GM19193 (cell line): ENCODE data around the gene PPA2.

Source experiments
- POLR2A ChIP-seq: IDR thresholded peaks from 4 replicates; pipeline ENCODE4 v1.6.1; 2011; ENCODE audit not compliant: insufficient read depth, insufficient read length; ENCODE audit errors: extremely low read depth

PPA2 gene

DNA sequence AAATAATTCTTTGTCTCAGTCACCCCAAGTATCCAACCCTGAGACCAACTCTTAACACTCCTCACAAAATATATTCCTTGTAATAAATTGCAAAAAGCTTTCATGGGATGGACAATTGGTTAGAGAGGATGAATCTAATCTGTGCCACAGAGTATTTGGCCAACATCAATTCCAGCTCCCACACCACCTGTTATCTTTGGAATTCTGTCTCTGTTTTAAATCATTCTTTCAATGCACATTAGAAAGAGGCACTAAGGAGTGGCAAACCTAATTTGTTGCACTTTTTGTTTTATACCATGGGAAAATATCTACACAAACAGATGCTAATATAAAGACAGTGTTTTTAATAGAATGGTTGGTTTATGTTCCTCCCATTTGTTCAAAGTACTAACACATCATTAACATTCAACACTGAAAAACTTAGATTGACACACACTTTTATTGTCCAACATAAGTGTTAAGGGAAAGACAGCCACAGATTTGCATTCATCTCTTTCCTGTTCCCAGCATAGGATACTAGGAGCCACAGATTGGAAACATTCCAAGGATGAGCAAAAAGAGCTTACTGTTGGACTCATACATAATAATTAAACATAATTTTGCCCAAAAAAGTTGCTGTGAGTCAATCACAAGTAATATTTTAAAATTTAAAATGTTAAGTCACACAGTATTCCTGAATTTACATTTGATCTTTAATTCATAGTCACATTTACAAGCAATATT lies 116.4 kb downstream of the PPA2 start:
- TF ChIP-seq POLR2A = no peak

DNA sequence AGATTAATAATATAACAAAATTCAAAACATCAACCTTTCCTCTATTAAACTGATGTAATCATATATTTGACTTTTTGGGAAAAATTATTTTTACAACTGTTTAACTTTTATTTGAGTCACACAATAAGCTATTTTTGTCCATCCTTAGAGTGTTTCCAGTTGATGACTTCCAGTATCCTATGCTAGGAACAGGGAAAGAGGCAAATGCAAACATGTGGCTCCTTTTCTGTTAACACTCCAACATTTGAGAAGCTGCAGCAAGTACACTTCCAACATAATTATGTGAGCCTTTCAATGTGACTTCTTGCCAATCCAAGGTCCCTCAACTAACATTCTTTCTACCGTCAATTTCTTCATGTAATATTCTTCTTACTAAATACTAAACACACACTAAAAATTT lies 117.7 kb downstream of the PPA2 start:
- TF ChIP-seq POLR2A = no peak

DNA sequence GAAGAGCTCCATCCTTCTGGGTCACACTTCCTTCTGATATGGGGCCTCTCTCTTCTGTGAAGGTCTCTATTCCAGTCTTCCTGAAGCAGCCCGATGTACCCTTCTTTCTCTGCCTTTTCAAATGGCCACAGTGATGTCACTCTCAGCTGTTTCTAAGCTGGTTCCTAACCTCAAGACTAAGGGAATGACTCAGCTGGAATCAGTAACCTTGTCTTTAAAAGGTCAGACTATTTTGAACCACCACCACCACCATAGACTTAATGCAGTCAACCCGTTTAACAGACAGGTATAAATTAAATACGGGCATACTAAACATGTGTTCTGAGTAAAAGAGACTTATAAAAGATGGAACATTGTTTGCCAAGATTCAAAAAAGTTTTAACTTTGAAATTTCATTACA lies 121.0 kb downstream of the PPA2 start:
- TF ChIP-seq POLR2A = no peak

DNA sequence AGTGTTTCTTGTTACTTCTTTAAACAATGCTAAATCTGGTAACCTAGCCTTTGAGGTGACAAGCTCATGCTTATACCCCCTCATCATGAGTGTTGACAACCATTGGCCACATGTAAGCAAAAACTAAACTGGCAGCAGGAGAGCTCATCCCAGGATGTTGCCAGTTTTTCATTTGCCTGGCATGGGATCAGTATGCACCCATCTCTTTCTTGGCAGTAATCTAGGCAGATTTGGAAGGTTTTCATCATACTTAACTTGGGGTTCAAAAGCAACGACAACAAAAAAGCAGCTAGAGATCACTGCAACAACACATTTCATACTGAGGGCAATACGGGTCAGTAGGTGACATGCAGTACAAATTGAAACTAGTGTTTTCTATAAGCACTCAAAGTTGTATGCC lies 122.0 kb downstream of the PPA2 start:
- no peak for TF ChIP-seq POLR2A

DNA sequence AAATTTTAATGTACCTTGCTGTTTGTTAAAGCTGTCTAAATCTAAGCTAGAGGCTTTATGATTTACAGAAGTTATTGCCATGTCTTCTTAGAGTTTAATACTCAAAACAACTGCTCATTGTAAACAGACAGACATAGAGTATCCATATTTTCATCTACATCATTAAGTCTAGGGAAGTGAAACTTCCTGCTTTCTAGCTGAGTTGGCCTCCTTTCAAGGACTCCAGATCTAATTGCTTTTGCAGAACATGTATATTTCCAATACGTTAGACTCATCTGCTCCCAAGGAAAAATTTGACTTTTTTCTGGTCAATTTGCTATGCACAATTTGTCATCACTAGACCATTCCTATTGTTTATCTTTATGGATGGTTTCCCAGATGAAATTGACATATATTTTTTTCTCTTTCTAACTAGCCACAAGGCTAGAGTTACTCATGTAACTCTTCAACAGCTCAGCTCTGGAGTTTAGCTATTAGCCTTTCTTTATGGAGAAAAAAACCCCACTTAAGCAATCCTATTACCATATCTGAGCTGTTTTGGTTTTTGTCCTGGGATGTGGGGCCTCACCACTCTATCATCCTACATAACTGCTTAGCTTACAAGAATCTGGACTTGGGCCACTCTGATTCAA lies 122.9 kb downstream of the PPA2 start:
- no peak for TF ChIP-seq POLR2A

DNA sequence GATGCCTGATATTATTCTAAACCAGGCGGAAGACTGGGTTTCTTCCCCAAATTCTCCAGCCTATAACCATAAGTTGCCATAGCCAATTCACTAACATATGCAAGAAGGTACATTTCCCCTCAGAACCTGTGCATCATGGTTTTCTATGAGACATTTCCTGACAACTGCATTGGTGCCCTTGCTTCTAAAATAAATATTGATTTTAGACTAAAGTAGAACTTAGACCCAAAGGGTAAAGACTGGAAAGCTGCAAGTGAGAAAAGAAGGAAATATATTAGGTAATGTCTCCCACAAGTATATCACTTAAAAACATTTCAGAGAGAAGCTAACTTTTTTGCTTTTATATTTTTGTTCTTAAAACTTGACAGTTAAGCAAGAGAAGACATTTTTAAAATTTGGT lies 125.1 kb downstream of the PPA2 start:
- no peak for TF ChIP-seq POLR2A

DNA sequence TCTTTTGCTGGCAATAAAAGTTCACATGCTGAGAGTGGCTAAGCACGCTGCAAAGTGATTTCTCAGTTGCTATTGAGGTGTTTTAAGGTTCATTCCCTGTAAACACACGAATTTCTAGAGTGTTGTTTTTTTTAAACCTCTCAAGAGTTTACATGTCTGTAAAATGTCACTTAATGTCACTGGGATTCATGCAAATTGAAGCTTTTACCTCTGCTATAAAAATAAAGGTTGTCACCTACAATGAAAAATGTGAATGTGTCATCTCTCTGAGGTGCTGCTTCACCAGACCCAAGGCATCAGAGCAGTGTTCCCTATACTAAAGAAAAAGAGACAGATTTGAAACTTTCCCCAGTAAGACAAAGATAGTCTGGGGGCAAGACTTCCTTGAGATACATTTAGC lies 127.0 kb downstream of the PPA2 start:
- TF ChIP-seq POLR2A = no peak

DNA sequence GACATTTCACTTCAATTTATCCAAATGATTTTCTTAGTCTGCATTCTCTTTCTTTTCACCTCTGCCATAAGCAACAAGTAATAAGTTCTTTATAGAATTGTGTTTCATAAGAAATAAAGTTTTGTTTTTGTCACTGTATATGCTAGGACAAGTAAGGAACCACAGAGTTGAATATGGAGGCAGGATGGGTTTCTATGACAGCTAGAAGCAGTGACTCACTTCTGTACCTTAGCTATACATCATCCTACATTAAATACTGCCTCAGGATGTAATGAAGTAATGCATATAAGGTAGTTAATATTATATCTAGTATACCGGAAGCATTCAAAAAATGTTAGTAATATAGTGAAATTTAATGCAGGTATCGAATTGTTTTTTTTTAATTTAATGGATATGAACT lies 128.0 kb downstream of the PPA2 start:
- no peak for TF ChIP-seq POLR2A

DNA sequence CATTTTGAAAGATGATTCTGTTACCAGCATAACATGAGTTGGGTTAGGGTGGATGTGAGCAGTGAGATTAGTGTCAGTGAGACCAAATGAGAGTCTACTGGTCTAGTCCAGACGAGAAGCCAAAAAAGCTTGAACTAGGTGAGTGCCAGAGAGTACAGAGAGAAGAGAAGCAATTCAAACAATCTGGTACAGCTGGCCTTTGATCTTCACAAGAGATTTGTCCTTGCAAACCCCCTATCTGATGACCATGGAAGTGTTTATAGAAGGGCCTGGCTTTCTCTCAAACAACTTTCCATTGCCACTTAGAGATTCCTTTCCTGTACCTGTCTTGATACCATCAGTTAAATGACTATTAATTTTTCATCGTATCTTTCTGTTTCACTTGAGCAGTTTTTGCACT lies 128.5 kb downstream of the PPA2 start:
- no peak for TF ChIP-seq POLR2A

DNA sequence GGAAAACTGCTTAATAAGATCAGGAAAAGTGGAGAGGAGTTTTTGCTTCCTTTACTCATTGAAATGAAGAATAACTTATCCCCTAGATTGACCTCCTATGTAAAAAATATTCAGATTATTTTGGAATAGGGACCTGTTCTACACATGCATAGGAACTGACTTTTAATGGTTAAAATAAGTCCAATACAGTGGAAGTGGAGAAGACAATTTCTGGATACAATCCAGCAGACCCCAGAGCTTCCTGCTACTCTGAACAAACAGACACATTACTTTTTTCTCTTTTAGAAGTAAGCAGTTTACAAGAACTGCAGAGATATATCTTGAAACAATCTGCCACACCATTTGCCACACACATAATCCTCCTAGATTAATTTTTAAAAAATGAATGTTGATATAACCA lies 129.7 kb downstream of the PPA2 start:
- no peak for TF ChIP-seq POLR2A

DNA sequence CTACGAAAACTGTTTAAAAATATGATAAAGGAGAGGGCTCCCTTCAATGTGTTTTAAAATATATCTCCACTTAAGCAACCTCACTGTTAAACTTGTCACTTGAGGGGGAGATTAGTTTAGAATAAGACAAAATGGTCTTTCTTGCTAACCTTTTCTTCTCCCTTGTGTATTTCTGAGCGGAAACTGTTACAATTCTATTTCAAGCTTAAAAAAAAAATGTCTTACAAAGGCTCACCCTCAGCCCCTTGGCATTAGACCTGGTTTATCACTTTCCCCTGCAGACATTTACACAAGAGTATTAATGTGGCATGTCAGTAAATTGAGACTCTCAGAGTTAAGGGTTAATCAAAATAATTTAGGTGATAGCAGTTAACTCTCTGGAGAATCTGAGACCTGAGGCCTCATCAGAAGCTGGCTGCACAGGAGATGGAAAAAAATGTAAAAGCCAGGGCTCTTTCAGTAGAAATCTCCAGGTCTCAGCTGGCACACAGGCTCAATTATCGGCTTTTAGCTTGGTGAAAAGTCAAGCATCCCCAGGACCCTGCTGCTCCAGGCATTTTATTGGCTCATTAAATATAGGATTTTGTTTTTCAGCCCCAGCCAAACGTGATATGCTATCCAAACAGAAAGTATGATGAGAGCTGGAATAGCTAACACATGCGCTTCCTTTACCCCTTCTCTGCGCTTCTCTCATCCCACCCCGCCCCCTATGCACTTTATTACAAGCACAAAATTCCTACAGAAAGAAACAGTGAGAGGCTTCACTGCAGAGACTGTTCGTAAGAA lies 130.5 kb downstream of the PPA2 start:
- TF ChIP-seq POLR2A = no peak

DNA sequence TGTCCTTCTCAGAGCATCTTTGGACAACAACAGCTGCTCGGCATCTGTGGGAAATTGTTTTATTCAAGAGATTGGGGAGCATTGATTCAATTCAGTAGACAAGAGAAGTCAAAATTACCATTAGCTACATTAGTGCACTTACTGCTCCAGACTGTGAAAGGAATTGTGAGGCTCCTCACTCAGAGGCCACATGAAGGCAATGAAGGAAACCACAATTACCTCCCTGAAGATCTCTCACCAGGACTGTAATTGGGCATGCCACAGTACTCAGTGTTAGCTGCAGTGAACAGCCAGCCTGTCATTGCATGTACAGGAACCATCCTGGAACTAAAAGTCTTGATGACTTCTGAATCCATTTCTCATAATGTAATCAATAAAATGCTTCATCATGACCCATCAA lies 144.8 kb downstream of the PPA2 start:
- TF ChIP-seq POLR2A = no peak

DNA sequence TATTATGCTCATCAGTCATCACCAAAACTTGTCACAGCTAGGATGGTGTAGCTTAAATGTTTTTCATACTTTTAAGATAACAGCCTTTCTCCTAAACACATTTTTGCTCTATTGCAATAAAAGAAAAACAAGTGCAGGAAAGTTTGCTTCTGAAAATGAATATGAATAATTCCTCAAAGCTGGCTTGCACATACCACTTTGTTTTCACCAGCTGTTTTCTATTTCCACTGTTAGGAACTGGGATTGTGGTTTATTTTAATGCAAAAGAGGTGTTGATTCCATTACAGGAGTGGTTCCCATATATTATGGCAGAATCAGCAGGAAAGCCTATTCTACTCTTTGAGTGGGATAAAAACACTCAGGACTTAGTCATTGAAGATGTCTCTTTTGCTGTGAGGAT lies 145.9 kb downstream of the PPA2 start:
- no peak for TF ChIP-seq POLR2A

DNA sequence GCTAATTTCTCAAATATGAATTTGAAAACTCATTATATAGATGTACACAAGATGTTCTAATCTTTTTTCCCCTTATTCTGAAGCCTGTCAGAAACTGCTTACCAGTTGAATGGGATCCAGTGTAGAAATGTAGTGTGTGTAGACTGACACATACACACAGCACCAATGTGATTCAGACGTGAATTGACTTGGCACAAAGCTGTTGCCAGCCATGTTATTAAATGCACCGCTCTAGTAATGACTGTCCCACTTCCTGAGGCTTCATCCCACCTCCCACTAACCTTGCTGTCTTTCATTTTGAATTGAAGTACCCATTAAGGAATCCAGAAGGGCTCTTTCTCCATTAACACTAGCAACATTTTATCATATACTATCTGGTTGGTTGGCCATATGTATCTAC lies 146.6 kb downstream of the PPA2 start:
- no peak for TF ChIP-seq POLR2A
